ENCODE data around the gene EFL1.
"Not testable (repeated sequence)": the region's sequence is repeated elsewhere in the genome, so short reads cannot be mapped to it uniquely, and the experiment has no call there.

EFL1 gene

GRCh38 chr15:82282386-82282785, 19.9 kb upstream of the EFL1 start:
- not testable (repeated sequence) for H3K27me3 ChIP-seq (ENCODE audit: insufficient read depth, low read length); H3K36me3 ChIP-seq (ENCODE audit: control insufficient read depth in 1 of 2, insufficient read depth in 2 of 2, low read length in 2 of 2); H4K8ac ChIP-seq (ENCODE audit: low read depth, low read length); H2BK120ac ChIP-seq (ENCODE audit: insufficient read depth, low read length, poor library complexity); H3K4me3 ChIP-seq (ENCODE audit: low read depth, low read length); H3K4me2 ChIP-seq (ENCODE audit: low read length); H3K14ac ChIP-seq (ENCODE audit: low read length); H4K91ac ChIP-seq (ENCODE audit: low read depth, low read length); H3K79me1 ChIP-seq (ENCODE audit: low read length); H2BK12ac ChIP-seq (ENCODE audit: low read length); H3K9ac ChIP-seq (ENCODE audit: low read length); H3K18ac ChIP-seq (ENCODE audit: low read length); H2AFZ ChIP-seq (ENCODE audit: insufficient read depth, low read length, poor library complexity); DNase-seq; H3K27ac ChIP-seq (ENCODE audit: low read depth, low read length); H2BK5ac ChIP-seq (ENCODE audit: low read depth, low read length, poor library complexity); H2AK5ac ChIP-seq (ENCODE audit: low read length); H3K79me2 ChIP-seq (ENCODE audit: control insufficient read depth, insufficient read depth, low read length, poor library complexity); H3K23ac ChIP-seq (ENCODE audit: low read length); H4K12ac ChIP-seq (ENCODE audit: low read depth, low read length); H3K4me1 ChIP-seq (ENCODE audit: control insufficient read depth in 1 of 2, insufficient read depth in 2 of 2, low read length in 2 of 2); H3K4ac ChIP-seq (ENCODE audit: low read depth, low read length); H3K9me3 ChIP-seq (ENCODE audit: insufficient read depth, low read depth, low read length)
- no CpG with 5 or more reads among the region's 4 CpGs for WGBS (ENCODE audit: extremely low coverage, insufficient coverage, insufficient read length)

- H3K9ac ChIP-seq (ENCODE audit: low read length); H3K79me2 ChIP-seq (ENCODE audit: control insufficient read depth, insufficient read depth, low read length, poor library complexity): not testable (repeated sequence)
Measured at GRCh38 chr15:82281276-82281675, 18.7 kb upstream of the EFL1 start.

GRCh38 chr15:82275410-82275809, 12.9 kb upstream of the EFL1 start:
- no peak overlapping the region for H3K18ac ChIP-seq (ENCODE audit: low read length)
- no peak overlapping the region for H4K91ac ChIP-seq (ENCODE audit: low read depth, low read length)
- H3K79me1 ChIP-seq (ENCODE audit: low read length), result no peaks in the 10 kb centered on the region
- H3K4me2 ChIP-seq (ENCODE audit: low read length), result no peak overlapping the region
- H3K9me3 ChIP-seq (ENCODE audit: insufficient read depth, low read depth, low read length), result no peaks in the 10 kb centered on the region
- H2BK5ac ChIP-seq (ENCODE audit: low read depth, low read length, poor library complexity), result no peak overlapping the region
- H3K4ac ChIP-seq (ENCODE audit: low read depth, low read length), result no peak overlapping the region
- no peak overlapping the region for H2BK120ac ChIP-seq (ENCODE audit: insufficient read depth, low read length, poor library complexity)
- H3K36me3 ChIP-seq (ENCODE audit: control insufficient read depth in 1 of 2, insufficient read depth in 2 of 2, low read length in 2 of 2), result no peaks in the 10 kb centered on the region
- no peak overlapping the region for H2AFZ ChIP-seq (ENCODE audit: insufficient read depth, low read length, poor library complexity)
- H3K27me3 ChIP-seq (ENCODE audit: insufficient read depth, low read length), result no peaks in the 10 kb centered on the region
- H2BK12ac ChIP-seq (ENCODE audit: low read length), result no peak overlapping the region
- no peak overlapping the region for H3K4me3 ChIP-seq (ENCODE audit: low read depth, low read length)
- H3K27ac ChIP-seq (ENCODE audit: low read depth, low read length), result no peak overlapping the region
- DNase-seq, result no peak
- H4K8ac ChIP-seq (ENCODE audit: low read depth, low read length), result no peak overlapping the region
- H4K12ac ChIP-seq (ENCODE audit: low read depth, low read length), result no peak overlapping the region
- no peaks in the 10 kb centered on the region for H3K4me1 ChIP-seq (ENCODE audit: control insufficient read depth in 1 of 2, insufficient read depth in 2 of 2, low read length in 2 of 2)
- no peaks in the 10 kb centered on the region for H3K79me2 ChIP-seq (ENCODE audit: control insufficient read depth, insufficient read depth, low read length, poor library complexity)
- H3K14ac ChIP-seq (ENCODE audit: low read length), result no peak overlapping the region
- no peak overlapping the region for H2AK5ac ChIP-seq (ENCODE audit: low read length)
- H3K23ac ChIP-seq (ENCODE audit: low read length), result no peak overlapping the region
- no peak overlapping the region for H3K9ac ChIP-seq (ENCODE audit: low read length)

More at GRCh38 chr15:82281276-82281675, 18.7 kb upstream of the EFL1 start:
- H3K27ac ChIP-seq (ENCODE audit: low read depth, low read length); H2AFZ ChIP-seq (ENCODE audit: insufficient read depth, low read length, poor library complexity); H2BK120ac ChIP-seq (ENCODE audit: insufficient read depth, low read length, poor library complexity); H3K18ac ChIP-seq (ENCODE audit: low read length); H3K23ac ChIP-seq (ENCODE audit: low read length); H4K12ac ChIP-seq (ENCODE audit: low read depth, low read length); H4K91ac ChIP-seq (ENCODE audit: low read depth, low read length); H3K4me1 ChIP-seq (ENCODE audit: control insufficient read depth in 1 of 2, insufficient read depth in 2 of 2, low read length in 2 of 2); H2AK5ac ChIP-seq (ENCODE audit: low read length); H3K4ac ChIP-seq (ENCODE audit: low read depth, low read length); H3K27me3 ChIP-seq (ENCODE audit: insufficient read depth, low read length); H4K8ac ChIP-seq (ENCODE audit: low read depth, low read length); H3K4me3 ChIP-seq (ENCODE audit: low read depth, low read length); H2BK5ac ChIP-seq (ENCODE audit: low read depth, low read length, poor library complexity); H3K4me2 ChIP-seq (ENCODE audit: low read length); H3K14ac ChIP-seq (ENCODE audit: low read length); H2BK12ac ChIP-seq (ENCODE audit: low read length); H3K36me3 ChIP-seq (ENCODE audit: control insufficient read depth in 1 of 2, insufficient read depth in 2 of 2, low read length in 2 of 2); H3K79me1 ChIP-seq (ENCODE audit: low read length); H3K9me3 ChIP-seq (ENCODE audit: insufficient read depth, low read depth, low read length); DNase-seq: not testable (repeated sequence)

GRCh38 chr15:82272154-82272553, 9.6 kb upstream of the EFL1 start:
- DNase-seq, result no peak
- Histone ChIP-seq H3K36me3 (ENCODE audit: control insufficient read depth in 1 of 2, insufficient read depth in 2 of 2, low read length in 2 of 2) (no peaks in the 10 kb centered on the region), H3K9ac (ENCODE audit: low read length) (no peak overlapping the region), H3K27me3 (ENCODE audit: insufficient read depth, low read length) (no peaks in the 10 kb centered on the region), H3K4ac (ENCODE audit: low read depth, low read length) (no peak overlapping the region), H2AK5ac (ENCODE audit: low read length) (no peak overlapping the region), H3K79me2 (ENCODE audit: control insufficient read depth, insufficient read depth, low read length, poor library complexity) (no peaks in the 10 kb centered on the region), H2BK12ac (ENCODE audit: low read length) (no peak overlapping the region), H2BK5ac (ENCODE audit: low read depth, low read length, poor library complexity) (no peak overlapping the region), H3K18ac (ENCODE audit: low read length) (no peak overlapping the region), H3K4me2 (ENCODE audit: low read length) (no peak overlapping the region), H4K91ac (ENCODE audit: low read depth, low read length) (no peak overlapping the region), H3K79me1 (ENCODE audit: low read length) (no peaks in the 10 kb centered on the region), H3K14ac (ENCODE audit: low read length) (no peak overlapping the region), H2AFZ (ENCODE audit: insufficient read depth, low read length, poor library complexity) (no peak overlapping the region), H3K4me3 (ENCODE audit: low read depth, low read length) (no peak overlapping the region), H2BK120ac (ENCODE audit: insufficient read depth, low read length, poor library complexity) (no peak overlapping the region), H3K9me3 (ENCODE audit: insufficient read depth, low read depth, low read length) (no peaks in the 10 kb centered on the region), H4K12ac (ENCODE audit: low read depth, low read length) (no peak overlapping the region), H4K8ac (ENCODE audit: low read depth, low read length) (no peak overlapping the region), H3K4me1 (ENCODE audit: control insufficient read depth in 1 of 2, insufficient read depth in 2 of 2, low read length in 2 of 2) (no peaks in the 10 kb centered on the region), H3K27ac (ENCODE audit: low read depth, low read length) (no peak overlapping the region), H3K23ac (ENCODE audit: low read length) (no peak overlapping the region)
- WGBS (ENCODE audit: extremely low coverage, insufficient coverage, insufficient read length), result no CpG with 5 or more reads among the region's 2 CpGs

GRCh38 chr15:82268454-82268853, 5.9 kb upstream of the EFL1 start:
- not testable (repeated sequence) for H3K36me3 ChIP-seq (ENCODE audit: control insufficient read depth in 1 of 2, insufficient read depth in 2 of 2, low read length in 2 of 2); H3K14ac ChIP-seq (ENCODE audit: low read length); H3K79me2 ChIP-seq (ENCODE audit: control insufficient read depth, insufficient read depth, low read length, poor library complexity); H3K9me3 ChIP-seq (ENCODE audit: insufficient read depth, low read depth, low read length); H4K12ac ChIP-seq (ENCODE audit: low read depth, low read length); H3K27me3 ChIP-seq (ENCODE audit: insufficient read depth, low read length); H4K8ac ChIP-seq (ENCODE audit: low read depth, low read length); H3K4me1 ChIP-seq (ENCODE audit: control insufficient read depth in 1 of 2, insufficient read depth in 2 of 2, low read length in 2 of 2); H3K4ac ChIP-seq (ENCODE audit: low read depth, low read length); H3K4me2 ChIP-seq (ENCODE audit: low read length); H3K23ac ChIP-seq (ENCODE audit: low read length); H3K27ac ChIP-seq (ENCODE audit: low read depth, low read length); H3K9ac ChIP-seq (ENCODE audit: low read length); H3K4me3 ChIP-seq (ENCODE audit: low read depth, low read length); H2BK5ac ChIP-seq (ENCODE audit: low read depth, low read length, poor library complexity); H4K91ac ChIP-seq (ENCODE audit: low read depth, low read length); H2BK12ac ChIP-seq (ENCODE audit: low read length); H2AFZ ChIP-seq (ENCODE audit: insufficient read depth, low read length, poor library complexity); H3K18ac ChIP-seq (ENCODE audit: low read length); H2AK5ac ChIP-seq (ENCODE audit: low read length); H3K79me1 ChIP-seq (ENCODE audit: low read length); DNase-seq; H2BK120ac ChIP-seq (ENCODE audit: insufficient read depth, low read length, poor library complexity)
- WGBS (ENCODE audit: extremely low coverage, insufficient coverage, insufficient read length), result no CpG with 5 or more reads among the region's 2 CpGs

Data from trophoblast cell (in vitro differentiated cells and primary cell).